ENCODE results near the gene TMCC3.

The TMCC3 gene

GRCh38 chr12:94673496-94673895, 23.1 kb upstream of the TMCC3 start:
- DNase-seq: no peak

DNA sequence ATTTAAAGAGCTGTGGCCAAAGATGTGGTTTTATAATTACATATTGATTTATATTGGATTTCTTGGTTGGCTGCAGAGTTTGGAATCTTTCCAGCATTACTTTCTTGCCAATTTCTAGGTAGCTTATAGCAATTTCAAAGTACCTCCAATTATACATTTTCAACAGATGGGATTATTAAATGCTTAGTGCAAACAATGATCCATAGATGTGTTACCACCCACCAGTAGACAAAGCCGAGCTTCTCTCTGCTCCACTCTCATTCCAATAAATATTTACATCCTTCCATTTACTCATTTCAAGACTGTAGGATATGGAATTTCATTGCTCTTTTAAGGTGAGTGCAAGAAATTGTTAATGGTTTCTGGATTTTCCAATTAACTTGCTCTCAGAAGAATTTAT, 21.6 kb upstream of the TMCC3 start:
- DNase-seq: no peak

DNA sequence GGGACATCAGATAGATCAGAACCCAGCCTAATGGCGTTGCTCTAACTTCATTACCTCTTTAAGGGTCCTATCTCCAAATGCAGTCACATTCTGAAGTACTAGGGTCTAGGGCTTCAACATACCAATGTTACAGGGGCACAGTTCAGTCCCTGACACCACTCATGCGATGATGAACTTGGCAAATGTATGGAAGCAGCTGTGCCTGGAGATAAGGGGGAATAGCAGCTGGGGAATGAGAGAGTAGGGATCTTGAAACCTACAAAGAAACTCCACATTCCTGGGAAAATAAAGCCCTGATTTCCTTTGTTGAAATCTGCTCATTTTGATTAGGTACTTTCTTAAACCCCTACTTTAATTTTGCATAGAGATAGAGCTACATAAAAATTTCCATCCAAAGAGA, 20.5 kb upstream of the TMCC3 start:
- no peak for DNase-seq

DNA sequence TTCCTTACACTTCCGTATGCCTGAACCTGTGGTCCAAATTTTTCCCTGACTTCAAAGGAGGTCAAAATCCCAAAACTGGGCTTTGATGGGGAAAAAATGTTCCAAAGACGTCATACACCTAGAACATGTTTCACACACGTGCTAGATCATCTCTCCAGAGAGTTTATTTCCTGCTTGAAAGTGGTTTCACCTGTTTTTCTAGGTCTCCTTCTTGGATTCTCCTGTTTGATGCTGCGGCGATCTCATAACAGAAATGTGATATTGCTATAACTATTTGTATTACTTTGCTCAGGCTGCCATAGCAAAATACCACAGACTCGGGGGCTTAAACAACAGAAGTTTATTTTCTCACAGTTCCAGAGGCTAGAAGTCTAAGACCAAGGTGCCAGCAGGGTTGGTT, 19.7 kb upstream of the TMCC3 start:
- DNase-seq: no peak

- no peak for DNase-seq
Measured at GRCh38 chr12:94667031-94667540, 16.7 kb upstream of the TMCC3 start.

- no peak for DNase-seq
Measured at GRCh38 chr12:94666158-94666557, 15.8 kb upstream of the TMCC3 start.

DNA sequence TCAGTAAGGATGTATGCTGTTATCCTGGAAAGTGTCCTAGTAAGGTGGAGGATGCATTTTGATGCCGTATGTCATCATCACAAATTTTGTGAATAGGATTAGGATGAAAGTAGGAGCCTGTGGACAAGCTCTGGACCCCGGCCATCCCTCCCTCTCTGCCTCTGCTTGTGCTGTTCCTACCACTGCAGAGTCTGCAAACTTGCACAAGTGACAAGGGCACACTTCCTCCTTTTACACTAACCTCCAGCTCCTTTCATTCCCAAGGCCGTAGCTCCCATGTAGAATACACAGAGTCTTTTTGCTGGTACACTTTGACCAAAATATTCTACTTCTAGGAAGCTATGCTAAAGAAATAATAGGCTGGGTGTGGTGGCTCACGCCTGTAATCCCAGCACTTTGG, 13.3 kb upstream of the TMCC3 start:
- no peak for DNase-seq

DNA sequence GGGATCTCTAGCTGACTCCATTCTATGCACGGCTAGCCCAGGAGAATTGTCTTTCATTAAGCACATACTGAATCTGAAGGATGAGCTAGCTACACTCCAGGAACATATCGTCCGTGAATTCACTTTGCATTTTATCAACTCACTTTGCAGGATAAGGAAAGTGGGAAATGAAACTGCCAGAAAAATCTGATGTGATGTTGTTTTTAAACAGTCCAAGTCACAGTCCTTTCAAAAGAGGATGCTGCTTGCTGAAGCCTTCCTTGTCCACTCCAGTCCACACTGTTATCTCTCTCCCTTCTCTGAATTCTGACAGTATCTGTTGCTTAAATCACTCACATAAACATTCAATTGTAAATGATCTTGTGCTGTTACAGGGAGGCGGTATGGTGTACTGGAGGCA, 12.7 kb upstream of the TMCC3 start:
- no peak for DNase-seq

DNA sequence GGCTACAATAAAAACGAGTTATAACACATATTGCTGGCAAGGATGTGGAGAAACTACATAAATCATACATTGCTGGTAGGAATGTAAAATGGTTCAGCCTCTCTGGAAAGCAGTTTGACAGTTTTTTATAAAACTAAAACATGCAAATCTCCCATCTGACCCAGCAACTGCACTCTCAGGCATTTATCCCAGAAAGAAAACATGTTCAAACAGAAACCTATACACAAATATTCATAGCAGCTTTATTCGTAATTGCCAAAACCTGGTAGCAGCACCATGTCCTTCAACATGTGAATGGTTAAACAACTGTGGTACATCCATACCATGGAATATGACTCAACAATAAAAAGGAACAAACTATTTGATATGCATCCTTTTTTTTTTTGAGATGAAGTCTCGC, 10.1 kb upstream of the TMCC3 start:
- no peak for DNase-seq

DNA sequence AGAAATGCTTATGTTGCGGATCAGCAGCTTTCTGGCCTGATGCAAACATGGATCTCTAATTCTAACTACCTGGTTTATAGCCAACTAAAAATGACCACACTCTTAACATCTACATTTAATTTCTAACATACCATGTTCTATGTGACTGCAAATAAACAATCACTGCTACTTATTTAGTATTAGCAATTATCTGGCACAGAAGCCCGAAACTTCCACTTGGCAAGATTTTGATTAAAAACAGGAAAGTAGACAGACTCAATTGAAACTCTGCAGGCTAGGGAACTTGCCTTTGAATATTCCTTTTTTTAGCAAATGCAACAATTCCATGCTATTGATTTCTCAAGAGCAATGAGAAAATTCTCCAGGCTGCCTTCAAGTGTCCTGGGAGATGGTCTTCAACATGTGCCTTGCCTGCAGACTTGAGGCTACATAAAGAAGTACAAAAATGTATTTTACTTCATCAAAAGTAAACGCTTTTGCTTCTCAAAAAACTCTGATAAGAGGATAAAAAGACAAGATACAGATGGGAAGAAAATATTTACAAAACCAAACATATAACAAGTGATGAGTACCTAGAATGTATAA, 9.1 kb upstream of the TMCC3 start:
- no peak for DNase-seq

GRCh38 chr12:94658931-94659330, 8.6 kb upstream of the TMCC3 start:
- DNase-seq: no peak

DNA sequence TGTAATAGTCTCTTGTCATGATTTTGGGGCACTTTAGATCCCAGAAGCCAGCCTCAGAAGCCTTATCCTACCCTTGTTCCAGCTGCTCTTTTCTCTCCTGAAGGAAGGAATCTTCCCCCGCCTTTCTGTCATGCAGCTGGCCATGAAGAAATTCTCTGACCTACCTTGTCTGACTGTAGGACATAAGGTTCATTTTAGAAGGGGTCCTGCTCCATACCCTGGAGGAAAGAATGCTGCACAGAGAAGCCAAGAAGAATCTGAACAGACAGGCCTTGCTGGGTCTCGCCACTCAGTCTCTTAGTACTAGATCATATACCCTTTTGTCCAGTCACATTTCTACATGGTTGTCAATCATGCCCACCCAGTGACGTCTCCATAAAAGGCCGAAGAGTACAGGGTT, 6.2 kb upstream of the TMCC3 start:
- DNase-seq: no peak

- DNase-seq: peak; percentile 24
Measured at GRCh38 chr12:94649349-94650142, 811 bp downstream of the TMCC3 start.

GRCh38 chr12:94648578-94648977, 1.8 kb downstream of the TMCC3 start:
- DNase-seq: no peak

- DNase-seq: no peak
Measured at GRCh38 chr12:94644141-94644979, 6.0 kb downstream of the TMCC3 start.

- no peak for DNase-seq
Measured at GRCh38 chr12:94643606-94644005, 6.8 kb downstream of the TMCC3 start.

GRCh38 chr12:94641283-94641682, 9.1 kb downstream of the TMCC3 start:
- DNase-seq: no peak

DNA sequence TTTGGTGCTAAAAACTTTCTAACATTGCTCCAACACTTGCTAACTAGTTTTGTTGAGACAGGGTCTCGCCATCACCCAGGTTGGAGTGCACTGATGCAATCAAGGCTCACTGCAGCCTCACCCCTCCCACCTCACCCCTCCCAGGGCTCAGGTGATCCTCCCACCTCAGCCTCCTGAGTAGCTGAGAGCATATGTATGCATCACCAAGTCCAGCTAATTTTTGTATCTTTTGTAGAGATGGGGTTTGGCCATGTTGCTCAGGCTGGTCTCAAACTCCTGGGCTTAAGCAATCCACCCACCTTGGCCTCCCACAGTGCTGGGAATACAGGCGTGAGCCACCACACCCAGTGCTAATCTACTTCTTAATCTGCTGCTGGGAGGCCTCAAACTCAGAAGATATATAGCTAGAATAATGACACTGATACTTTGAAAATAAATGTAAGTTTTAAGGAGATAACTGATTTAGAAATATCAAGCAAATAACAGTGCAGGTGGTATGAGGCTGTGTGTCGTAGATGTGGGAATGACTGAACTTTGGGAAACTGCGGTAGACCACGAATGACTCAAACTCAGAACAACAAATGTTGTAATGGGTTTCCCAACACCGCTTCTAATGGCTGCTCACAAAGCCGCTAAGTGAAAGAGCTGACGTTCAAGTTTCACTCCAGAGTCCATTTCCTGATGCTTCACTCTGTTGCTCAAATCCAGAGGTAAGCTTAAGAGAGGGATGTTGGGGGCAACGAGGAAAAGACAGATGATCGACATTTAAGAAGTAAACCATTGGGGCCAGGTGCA, 10.0 kb downstream of the TMCC3 start:
- DNase-seq: no peak

DNA sequence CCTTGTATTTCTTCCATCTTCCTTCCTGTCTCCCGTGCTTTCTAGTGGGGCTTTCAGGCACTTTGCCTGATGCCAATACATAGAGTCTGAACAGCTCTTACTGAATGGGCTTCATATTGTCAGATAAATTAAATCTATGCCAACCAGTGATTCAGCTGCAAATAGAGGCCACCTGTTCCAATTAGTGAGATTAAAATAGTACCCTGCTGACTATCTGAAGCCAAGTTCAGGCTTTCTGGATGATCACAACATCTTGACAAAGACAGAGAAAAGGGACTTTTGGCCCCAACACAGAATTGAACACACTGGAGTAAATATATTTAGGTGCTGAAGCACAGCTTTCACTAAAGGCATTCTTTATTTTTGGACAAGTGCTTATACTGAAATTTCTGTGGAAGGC, 11.8 kb downstream of the TMCC3 start:
- no peak for DNase-seq

GRCh38 chr12:94637390-94638113, 12.8 kb downstream of the TMCC3 start:
- no peak for DNase-seq

GRCh38 chr12:94636462-94637085, 13.8 kb downstream of the TMCC3 start:
- DNase-seq: no peak

DNA sequence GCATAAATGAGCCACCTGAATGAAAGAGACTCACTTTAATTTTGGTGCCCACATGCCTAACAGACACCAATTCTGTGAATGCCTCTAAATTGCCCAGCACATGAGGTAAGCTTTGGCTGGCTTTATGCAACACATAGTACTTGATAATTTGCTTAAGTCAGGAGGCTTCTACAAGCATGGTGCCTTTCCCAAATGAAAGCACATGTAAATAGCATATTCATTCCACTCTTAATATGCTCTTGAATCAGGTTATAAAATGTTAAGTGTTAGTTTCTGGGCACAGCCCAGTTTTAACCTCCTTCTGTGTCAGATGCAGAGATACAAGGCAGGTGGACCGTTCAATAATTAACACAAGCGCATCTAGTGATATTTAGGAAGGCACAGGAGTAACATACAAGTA, 15.6 kb downstream of the TMCC3 start:
- no peak for DNase-seq

Measured in activated gamma-delta T cell treated with Interleukin-2 at 50 U/mL for 16 hours (primary cell).